Gastrocnemius medialis (tissue), 4 donors: ENCODE data around the gene RPL13. TPM values are rescaled to one million over a fixed set of nuclear protein-coding genes. Genes with fewer than 3 reads are reported as not detected.

Experiments
- ATAC-seq, 2 donors: fragments of 150-250 bp; one replicate each; pipeline ENCODE4 v1.9.1; 2016
- DNase-seq, 2 donors: peaks; one replicate each; pipeline ENCODE4 v3.0.0-alpha.2; 2019
- H3K27ac ChIP-seq, 4 donors: fragments of 200-600 bp; sonication (generic); 1 replicate in 1 of 4; 2 replicates in 3 of 4; pipeline ENCODE4 v1.5.1; 2016 to 2018; ENCODE audit warnings: mild to moderate bottlenecking in 2 of 4, moderate library complexity in 1 of 4
- H3K27me3 ChIP-seq, 3 donors: fragments of 200-600 bp; sonication (generic) in 2 of 3; 1 replicate in 1 of 3; 2 replicates in 2 of 3; pipeline versions ENCODE4 v1.5.1 to v1.6.0; 2016 to 2019; ENCODE audit warnings: mild to moderate bottlenecking in 1 of 3, moderate library complexity in 1 of 3
- H3K36me3 ChIP-seq, 2 donors: fragments of 200-600 bp; sonication (generic) in 1 of 2; one replicate each; pipeline ENCODE4 v1.5.1; 2017 to 2018
- H3K4me1 ChIP-seq, 2 donors: fragments of 200-600 bp; sonication (generic) in 1 of 2; one replicate each; pipeline ENCODE4 v1.5.1; 2016 to 2017; ENCODE audit warnings: mild to moderate bottlenecking in 2 of 2
- H3K4me3 ChIP-seq, 4 donors: fragments of 200-600 bp; sonication (generic) in 3 of 4; 1 replicate in 1 of 4; 2 replicates in 3 of 4; pipeline ENCODE4 v1.5.1; 2016 to 2019; ENCODE audit warnings: mild to moderate bottlenecking in 2 of 4
- H3K9me3 ChIP-seq, 3 donors: fragments of 200-600 bp; sonication (generic) in 2 of 3; 1 replicate in 1 of 3; 2 replicates in 2 of 3; pipeline ENCODE4 v1.5.1; 2016 to 2019
- CTCF ChIP-seq, 5 experiments: fragments of 450-650 bp in 3 of 5; fragments of 200-600 bp in 2 of 5; sonication (generic) in 2 of 5; IDR thresholded peaks in 4 of 5; conservative IDR thresholded peaks in 1 of 5; 1 replicate in 4 of 5; 2 replicates in 1 of 5; pipeline ENCODE4 v1.5.1; 2016 to 2019; ENCODE audit warnings: antibody characterized with exemption in 5 of 5, mild to moderate bottlenecking in 3 of 5, moderate library complexity in 3 of 5
- POLR2A ChIP-seq, 2 donors: fragments of 450-650 bp; IDR thresholded peaks; one replicate each; pipeline ENCODE4 v1.6.1; 2017; ENCODE audit warnings: antibody characterized with exemption in 2 of 2, mild to moderate bottlenecking in 2 of 2, moderate library complexity in 2 of 2
- in situ Hi-C, 4 donors: fragments of 200-750 bp; cut with MboI; loops; one replicate each; pipeline versions ENCODE4 v1.15.0 to v1.8.0; 2017; ENCODE audit warnings: low sequenced_read_pairs in 4 of 4
- intact Hi-C: fragments of 100-400 bp; cut with DNase I; formaldehyde crosslinking; loops from one replicate; pipeline ENCODE4 v1.15.1; 2023; ENCODE audit warnings: low total_unique reads
- total RNA-seq, 4 donors: library from RNA; depleted of rRNA; stranded (reverse); fragments of >200 nt; gene quantifications; one replicate each; pipeline versions ENCODE4 v1.1.0 to v1.2.3, GENCODE V29; 2016

RPL13 gene
- total RNA-seq, 4 donors from 2014 or later: 4,295 to 5,889 (median 4,806) TPM

- H3K4me1 ChIP-seq: peaks cover under 1 to 2% of the 10 kb centered on the region in 2 donors
- in situ Hi-C loops: no loop called here
- DNase-seq (no peak), ATAC-seq (no peak)
- intact Hi-C loops: no loop called here
- H3K4me3 ChIP-seq: no peak overlapping the region
- H3K27me3 ChIP-seq: no peaks in the 10 kb centered on the region
- H3K27ac ChIP-seq: no peak overlapping the region
- H3K36me3 ChIP-seq: peaks cover 0 to 55% of the 10 kb centered on the region in 2 donors
- no peaks in the 10 kb centered on the region for H3K9me3 ChIP-seq
- TF ChIP-seq POLR2A (IDR thresholded peaks at IDR 0.05) (no peak), CTCF (IDR thresholded peaks at IDR 0.05 in 4 of 5, conservative IDR thresholded peaks at IDR 0.05 in 1 of 5) (no peak)
Observed at GRCh38 chr16:89540557-89540956, 19.9 kb upstream of the RPL13 start.

GRCh38 chr16:89541792-89542191 lies 18.7 kb upstream of the RPL13 start:
- Histone ChIP-seq H3K27ac (no peak overlapping the region), H3K36me3 (peaks cover 0 to 63% of the 10 kb centered on the region in 2 donors), H3K27me3 (no peaks in the 10 kb centered on the region), H3K4me3 (no peak overlapping the region), H3K4me1 (no peaks in the 10 kb centered on the region), H3K9me3 (no peaks in the 10 kb centered on the region)
- DNase-seq (no peak), ATAC-seq (no peak)
- TF ChIP-seq POLR2A (IDR thresholded peaks at IDR 0.05) (no peak), CTCF (IDR thresholded peaks at IDR 0.05 in 4 of 5, conservative IDR thresholded peaks at IDR 0.05 in 1 of 5) (no peak)
- intact Hi-C loops (no loop called here), in situ Hi-C loops (no loop called here)

- DNase-seq (no peak), ATAC-seq (no peak)
- no peaks in the 10 kb centered on the region for H3K27me3 ChIP-seq
- no peaks in the 10 kb centered on the region for H3K4me1 ChIP-seq
- H3K36me3 ChIP-seq: peaks cover 0 to 67% of the 10 kb centered on the region in 2 donors
- intact Hi-C loops (no loop called here), in situ Hi-C loops (no loop called here)
- H3K4me3 ChIP-seq: no peak overlapping the region
- H3K27ac ChIP-seq: no peak overlapping the region
- no peak for TF ChIP-seq POLR2A (IDR thresholded peaks at IDR 0.05)
- TF ChIP-seq CTCF (IDR thresholded peaks at IDR 0.05 in 4 of 5, conservative IDR thresholded peaks at IDR 0.05 in 1 of 5): no peak
- no peaks in the 10 kb centered on the region for H3K9me3 ChIP-seq
Observed at GRCh38 chr16:89544113-89544512, 16.4 kb upstream of the RPL13 start.

GRCh38 chr16:89544713-89545043 lies 15.8 kb upstream of the RPL13 start:
- ATAC-seq (no peak), DNase-seq (no peak)
- Histone ChIP-seq H3K9me3 (no peaks in the 10 kb centered on the region), H3K27me3 (no peaks in the 10 kb centered on the region), H3K27ac (no peak overlapping the region), H3K4me3 (no peak overlapping the region), H3K4me1 (no peaks in the 10 kb centered on the region), H3K36me3 (peaks cover 0 to 73% of the 10 kb centered on the region in 2 donors)
- in situ Hi-C loops (no loop called here), intact Hi-C loops (no loop called here)
- TF ChIP-seq POLR2A (IDR thresholded peaks at IDR 0.05): no peak
- no peak for TF ChIP-seq CTCF (IDR thresholded peaks at IDR 0.05 in 4 of 5, conservative IDR thresholded peaks at IDR 0.05 in 1 of 5)
